Nephron progenitor cell (in vitro differentiated cells): ENCODE measurements around the gene AFTPH.
A peak's percentile ranks its signal among the peaks of the same experiment; 100 is the strongest.

ENCODE experiments used
- DNase-seq: peaks from one replicate; pipeline ENCODE4 v3.0.0; 2021
- H3K27ac Mint-ChIP-seq: 2 replicates; pipeline ENCODE4 v1.8.0; 2021; ENCODE audit warnings: mild to moderate bottlenecking, moderate library complexity, mixed read lengths
- H3K27me3 Mint-ChIP-seq: 2 replicates; pipeline ENCODE4 v1.8.0; 2021; ENCODE audit warnings: mild to moderate bottlenecking, low read depth, mixed read lengths; ENCODE audit not compliant: poor library complexity
- H3K36me3 Mint-ChIP-seq: 2 replicates; pipeline ENCODE4 v1.8.0; 2021; ENCODE audit warnings: low read depth, mixed read lengths
- H3K4me1 Mint-ChIP-seq: 2 replicates; pipeline ENCODE4 v1.8.0; 2021; ENCODE audit warnings: mixed read lengths
- H3K4me3 Mint-ChIP-seq: 2 replicates; pipeline ENCODE4 v1.8.0; 2021; ENCODE audit warnings: mild to moderate bottlenecking, moderate library complexity, mixed read lengths
- H3K9me3 Mint-ChIP-seq: 2 replicates; pipeline ENCODE4 v1.8.0; 2021; ENCODE audit warnings: mild to moderate bottlenecking, moderate library complexity, mixed read lengths
- TF ChIP-seq, protein P1 (sequence below): fragments of 200-600 bp; sonication (generic); IDR thresholded peaks from 2 replicates; pipeline ENCODE4 v1.5.0; 2021; ENCODE audit warnings: antibody characterized with exemption

The AFTPH gene

DNA sequence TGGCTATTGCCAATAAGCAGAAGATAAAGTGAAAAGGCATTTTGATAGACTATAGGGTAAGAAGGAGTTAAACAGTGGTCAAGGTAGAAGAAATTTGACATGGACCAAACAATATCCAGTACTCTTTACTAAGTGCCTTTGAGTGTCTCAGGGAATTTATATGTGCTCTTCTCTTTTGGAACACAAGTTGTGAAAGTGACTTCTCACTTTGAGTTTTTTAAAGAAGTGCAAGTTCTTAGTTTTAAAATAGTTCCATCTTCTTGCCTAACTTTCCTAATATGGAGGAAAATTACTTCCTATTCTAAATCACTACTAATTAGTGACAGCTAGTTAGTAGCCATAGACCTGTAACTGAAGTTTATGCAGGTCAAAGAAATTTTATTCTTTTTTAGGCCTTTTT lies 63.4 kb downstream of the AFTPH start:
- no peak overlapping the region for H3K4me3 Mint-ChIP-seq
- peaks cover 22% of the 10 kb centered on the region for H3K36me3 Mint-ChIP-seq
- no peaks in the 10 kb centered on the region for H3K9me3 Mint-ChIP-seq
- H3K4me1 Mint-ChIP-seq: no peaks in the 10 kb centered on the region
- TF ChIP-seq, protein P1, sequence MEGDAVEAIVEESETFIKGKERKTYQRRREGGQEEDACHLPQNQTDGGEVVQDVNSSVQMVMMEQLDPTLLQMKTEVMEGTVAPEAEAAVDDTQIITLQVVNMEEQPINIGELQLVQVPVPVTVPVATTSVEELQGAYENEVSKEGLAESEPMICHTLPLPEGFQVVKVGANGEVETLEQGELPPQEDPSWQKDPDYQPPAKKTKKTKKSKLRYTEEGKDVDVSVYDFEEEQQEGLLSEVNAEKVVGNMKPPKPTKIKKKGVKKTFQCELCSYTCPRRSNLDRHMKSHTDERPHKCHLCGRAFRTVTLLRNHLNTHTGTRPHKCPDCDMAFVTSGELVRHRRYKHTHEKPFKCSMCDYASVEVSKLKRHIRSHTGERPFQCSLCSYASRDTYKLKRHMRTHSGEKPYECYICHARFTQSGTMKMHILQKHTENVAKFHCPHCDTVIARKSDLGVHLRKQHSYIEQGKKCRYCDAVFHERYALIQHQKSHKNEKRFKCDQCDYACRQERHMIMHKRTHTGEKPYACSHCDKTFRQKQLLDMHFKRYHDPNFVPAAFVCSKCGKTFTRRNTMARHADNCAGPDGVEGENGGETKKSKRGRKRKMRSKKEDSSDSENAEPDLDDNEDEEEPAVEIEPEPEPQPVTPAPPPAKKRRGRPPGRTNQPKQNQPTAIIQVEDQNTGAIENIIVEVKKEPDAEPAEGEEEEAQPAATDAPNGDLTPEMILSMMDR: no peak
- no peak for DNase-seq
- no peak overlapping the region for H3K27ac Mint-ChIP-seq
- H3K27me3 Mint-ChIP-seq: no peaks in the 10 kb centered on the region

DNA sequence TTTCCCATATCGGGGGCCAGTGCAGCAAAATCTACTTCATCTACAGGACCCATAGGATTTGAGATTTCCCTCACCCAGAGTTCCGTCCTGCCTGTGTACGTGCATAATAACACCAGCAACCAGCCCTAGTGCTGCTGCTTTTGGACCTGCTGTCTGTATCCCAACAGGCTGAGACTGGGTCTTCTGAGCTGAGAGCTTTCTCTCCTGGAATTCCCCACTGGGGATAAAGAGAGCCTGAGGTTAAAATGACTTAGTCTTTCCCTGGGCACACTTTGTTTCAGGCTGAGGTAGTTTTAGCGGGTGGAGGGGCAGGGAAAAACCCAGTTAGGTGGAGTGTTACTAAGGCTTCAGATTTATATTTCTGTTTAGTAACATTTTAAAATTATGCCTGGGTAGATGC lies 67.1 kb downstream of the AFTPH start:
- no peaks in the 10 kb centered on the region for H3K9me3 Mint-ChIP-seq
- H3K36me3 Mint-ChIP-seq: peaks cover 23% of the 10 kb centered on the region
- no peaks in the 10 kb centered on the region for H3K27me3 Mint-ChIP-seq
- no peak overlapping the region for H3K4me3 Mint-ChIP-seq
- no peak overlapping the region for H3K27ac Mint-ChIP-seq
- TF ChIP-seq, protein P1: no peak
- no peak for DNase-seq
- peaks cover 1% of the 10 kb centered on the region for H3K4me1 Mint-ChIP-seq

DNA sequence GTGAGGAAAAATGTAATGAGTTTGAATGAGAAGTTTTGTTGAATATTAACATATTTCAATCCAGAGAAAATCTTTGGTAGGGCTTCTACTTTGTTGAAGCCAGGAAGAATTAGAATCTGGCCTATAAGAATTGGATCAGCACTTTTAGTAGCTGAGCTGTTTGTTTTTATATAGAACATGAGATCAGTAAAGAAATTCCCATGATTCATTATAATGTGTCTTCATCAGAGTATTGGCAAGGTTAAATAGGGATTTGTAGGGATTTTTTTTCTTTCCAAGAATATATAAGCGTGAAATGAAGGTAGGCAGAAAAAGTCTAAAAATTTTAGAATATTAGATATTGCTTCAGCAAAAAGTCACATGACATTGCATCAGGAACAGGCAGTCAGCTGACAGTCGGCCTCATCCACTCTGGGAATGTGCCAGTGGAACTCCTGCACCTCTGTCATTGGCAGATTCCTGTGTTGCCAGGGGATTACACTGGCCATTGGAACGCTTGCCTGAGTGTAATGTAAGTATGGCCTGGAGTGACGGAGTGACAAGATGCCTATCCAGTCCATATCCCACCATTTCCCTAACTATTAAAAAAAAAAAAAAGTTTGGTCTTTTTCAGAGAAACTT lies 69.0 kb downstream of the AFTPH start:
- Mint-ChIP-seq H3K4me3 (no peak overlapping the region), H3K27ac (no peak overlapping the region), H3K36me3 (peaks cover 12% of the 10 kb centered on the region), H3K27me3 (no peaks in the 10 kb centered on the region), H3K9me3 (no peaks in the 10 kb centered on the region), H3K4me1 (peaks cover 14% of the 10 kb centered on the region)
- DNase-seq: no peak
- TF ChIP-seq, protein P1: no peak

DNA sequence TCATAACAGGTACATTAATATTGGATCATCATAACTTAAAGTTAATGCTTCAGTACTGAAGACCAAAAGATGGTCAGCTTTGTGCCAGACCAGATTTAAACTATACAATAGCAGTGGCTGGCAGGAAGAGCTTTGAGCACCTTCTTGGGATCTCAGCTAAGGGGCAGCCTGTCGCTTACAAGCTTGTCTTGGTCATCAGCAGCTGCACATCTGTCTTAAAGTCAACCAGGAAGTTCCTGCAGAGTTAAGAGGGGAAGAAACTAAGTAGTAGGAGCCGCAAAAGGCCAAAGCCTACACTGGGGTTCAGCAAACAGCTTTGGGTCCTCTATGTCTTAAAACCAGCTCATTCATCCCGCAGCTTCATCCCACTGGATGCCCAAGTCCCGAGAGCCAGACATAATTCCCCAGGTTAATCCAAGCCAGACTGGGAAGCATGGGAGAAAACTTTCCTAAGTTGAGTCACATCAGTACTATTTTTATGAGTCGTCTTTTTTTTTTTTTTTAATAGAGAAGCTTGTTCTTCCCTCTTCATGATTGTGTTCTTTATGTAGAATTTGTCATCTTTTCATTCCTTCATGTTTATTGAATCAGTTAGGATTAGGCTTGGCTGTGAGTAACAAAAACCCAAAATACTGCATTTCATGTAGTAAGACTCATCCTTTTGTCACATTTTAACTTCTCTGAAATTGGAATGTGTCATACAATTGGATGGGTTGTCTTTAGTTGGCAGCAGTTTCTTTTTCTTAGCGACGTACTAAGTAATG lies 70.3 kb downstream of the AFTPH start:
- no peaks in the 10 kb centered on the region for H3K9me3 Mint-ChIP-seq
- H3K36me3 Mint-ChIP-seq: peaks cover 5% of the 10 kb centered on the region
- peaks cover 22% of the 10 kb centered on the region for H3K4me1 Mint-ChIP-seq
- TF ChIP-seq, protein P1: no peak
- peak overlapping the region; percentile 43 for H3K27ac Mint-ChIP-seq
- H3K4me3 Mint-ChIP-seq: no peak overlapping the region
- peaks cover 1% of the 10 kb centered on the region for H3K27me3 Mint-ChIP-seq
- DNase-seq: no peak

DNA sequence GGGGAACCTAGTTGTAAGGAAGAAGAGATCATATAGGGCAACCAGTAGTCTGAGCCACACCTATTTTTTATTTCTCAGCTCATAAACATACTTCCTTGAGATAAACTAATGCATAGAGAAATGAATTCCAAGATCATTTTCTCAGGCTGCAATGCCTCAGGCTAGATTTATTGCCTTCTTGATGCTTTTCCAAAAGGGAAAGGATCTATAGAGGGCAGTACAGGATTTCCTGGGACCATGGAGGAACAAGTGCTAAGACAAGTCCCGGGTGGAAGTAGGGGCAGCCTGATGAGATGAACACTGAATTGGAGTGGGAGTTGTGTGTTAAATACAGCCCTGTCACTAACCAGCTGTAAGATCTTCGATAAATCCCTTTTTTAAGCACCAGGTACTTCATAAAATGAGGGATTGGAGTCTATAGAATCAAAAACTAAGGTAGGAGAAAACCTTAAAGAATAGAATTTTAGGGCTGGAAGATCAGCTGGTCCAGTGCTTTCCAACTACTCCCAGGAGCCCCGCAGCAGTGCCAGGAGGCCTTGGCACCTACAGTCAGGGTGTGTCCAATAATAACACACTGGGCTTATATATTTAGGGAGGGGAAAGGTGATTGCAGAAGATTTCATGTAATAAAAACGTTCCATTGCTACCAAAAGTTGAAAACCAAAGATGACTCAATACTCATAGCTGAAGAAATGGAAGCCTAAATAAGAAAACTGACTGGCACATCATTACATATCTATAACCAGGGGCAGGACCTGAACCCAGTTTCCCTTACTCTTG lies 71.5 kb downstream of the AFTPH start:
- Mint-ChIP-seq H3K27me3 (peaks cover 5% of the 10 kb centered on the region), H3K4me1 (peaks cover 27% of the 10 kb centered on the region), H3K36me3 (peaks cover 5% of the 10 kb centered on the region), H3K9me3 (no peaks in the 10 kb centered on the region), H3K4me3 (no peak overlapping the region), H3K27ac (peak overlapping the region; percentile 91)
- DNase-seq: no peak
- TF ChIP-seq, protein P1: peak; percentile 18
